ENCODE results near the gene KDM3A.

KDM3A gene, protein sequence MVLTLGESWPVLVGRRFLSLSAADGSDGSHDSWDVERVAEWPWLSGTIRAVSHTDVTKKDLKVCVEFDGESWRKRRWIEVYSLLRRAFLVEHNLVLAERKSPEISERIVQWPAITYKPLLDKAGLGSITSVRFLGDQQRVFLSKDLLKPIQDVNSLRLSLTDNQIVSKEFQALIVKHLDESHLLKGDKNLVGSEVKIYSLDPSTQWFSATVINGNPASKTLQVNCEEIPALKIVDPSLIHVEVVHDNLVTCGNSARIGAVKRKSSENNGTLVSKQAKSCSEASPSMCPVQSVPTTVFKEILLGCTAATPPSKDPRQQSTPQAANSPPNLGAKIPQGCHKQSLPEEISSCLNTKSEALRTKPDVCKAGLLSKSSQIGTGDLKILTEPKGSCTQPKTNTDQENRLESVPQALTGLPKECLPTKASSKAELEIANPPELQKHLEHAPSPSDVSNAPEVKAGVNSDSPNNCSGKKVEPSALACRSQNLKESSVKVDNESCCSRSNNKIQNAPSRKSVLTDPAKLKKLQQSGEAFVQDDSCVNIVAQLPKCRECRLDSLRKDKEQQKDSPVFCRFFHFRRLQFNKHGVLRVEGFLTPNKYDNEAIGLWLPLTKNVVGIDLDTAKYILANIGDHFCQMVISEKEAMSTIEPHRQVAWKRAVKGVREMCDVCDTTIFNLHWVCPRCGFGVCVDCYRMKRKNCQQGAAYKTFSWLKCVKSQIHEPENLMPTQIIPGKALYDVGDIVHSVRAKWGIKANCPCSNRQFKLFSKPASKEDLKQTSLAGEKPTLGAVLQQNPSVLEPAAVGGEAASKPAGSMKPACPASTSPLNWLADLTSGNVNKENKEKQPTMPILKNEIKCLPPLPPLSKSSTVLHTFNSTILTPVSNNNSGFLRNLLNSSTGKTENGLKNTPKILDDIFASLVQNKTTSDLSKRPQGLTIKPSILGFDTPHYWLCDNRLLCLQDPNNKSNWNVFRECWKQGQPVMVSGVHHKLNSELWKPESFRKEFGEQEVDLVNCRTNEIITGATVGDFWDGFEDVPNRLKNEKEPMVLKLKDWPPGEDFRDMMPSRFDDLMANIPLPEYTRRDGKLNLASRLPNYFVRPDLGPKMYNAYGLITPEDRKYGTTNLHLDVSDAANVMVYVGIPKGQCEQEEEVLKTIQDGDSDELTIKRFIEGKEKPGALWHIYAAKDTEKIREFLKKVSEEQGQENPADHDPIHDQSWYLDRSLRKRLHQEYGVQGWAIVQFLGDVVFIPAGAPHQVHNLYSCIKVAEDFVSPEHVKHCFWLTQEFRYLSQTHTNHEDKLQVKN (N-terminal part only)

DNA sequence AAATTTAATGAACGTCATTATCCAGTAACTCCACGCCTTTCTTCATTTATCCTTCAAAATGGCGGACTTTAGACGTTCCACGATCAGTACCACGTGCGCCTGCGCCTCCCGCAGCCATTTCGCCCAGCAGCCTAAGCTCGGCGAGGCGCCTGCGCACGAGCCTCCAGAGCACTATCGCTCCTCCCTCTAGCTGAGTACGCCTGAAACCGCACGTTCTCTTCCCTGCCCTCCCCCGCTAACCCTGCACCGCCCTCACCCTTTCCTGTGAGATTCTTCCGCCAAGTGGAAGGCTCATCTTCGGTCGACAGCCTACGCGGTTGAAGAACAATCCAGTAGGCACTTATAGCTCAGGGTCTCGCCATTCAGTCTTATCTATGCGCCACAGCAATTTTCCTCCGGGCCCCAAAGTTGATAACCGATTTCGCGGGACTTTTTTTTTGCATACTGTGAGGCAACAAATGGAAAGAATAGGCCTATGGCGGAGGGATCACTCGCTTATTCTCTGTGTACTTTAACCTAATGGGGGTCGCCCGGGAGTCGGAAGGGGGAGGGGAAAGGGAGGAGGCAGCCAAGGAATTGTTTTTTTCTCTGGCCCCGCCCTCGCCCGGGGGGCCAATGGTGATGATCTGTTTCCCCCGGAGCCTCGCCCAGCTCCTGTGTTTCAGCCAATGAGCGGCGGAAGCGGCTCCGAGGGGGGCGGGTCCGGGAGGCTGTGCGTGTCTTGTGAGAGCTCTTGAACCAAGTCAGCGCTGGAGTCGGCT is at the start of gene KDM3A:
KDM3A (plus strand) TSS at position 741 of the 761 bp plus-strand sequence. CDS start 677 bp downstream, outside the sequence.
- peak; percentile 95 for DNase-seq

DNA sequence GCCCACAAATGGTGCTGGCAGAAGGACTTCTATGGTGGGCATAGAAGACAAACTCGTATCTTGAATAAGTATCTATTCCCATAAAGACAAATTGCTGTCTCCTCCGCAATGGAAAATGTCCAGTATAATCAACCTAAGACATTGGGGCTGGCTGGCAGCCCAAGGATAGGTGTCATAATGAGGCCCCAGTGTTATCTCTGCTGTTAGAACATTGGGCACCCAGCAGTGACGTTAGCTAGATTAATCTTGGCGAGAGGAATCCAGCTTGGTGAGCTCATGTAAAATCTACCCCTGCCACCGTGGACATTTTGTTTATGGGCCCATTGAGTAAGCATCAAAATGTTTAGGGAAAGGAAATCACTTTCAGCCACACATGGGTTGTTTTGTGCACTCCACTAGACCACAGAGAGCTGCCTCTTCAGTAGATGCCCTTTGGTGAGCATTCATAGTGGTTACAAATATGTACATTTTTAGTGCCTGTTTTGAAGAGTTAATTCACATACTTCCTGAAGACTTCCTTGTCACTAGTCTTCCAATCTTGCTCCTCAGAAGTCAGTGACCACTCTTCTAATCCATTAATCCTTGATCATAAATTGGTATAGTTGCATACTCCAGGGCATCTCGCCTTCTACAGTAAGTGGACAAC is 48.2 kb upstream of the KDM3A start:
- DNase-seq: no peak

DNA sequence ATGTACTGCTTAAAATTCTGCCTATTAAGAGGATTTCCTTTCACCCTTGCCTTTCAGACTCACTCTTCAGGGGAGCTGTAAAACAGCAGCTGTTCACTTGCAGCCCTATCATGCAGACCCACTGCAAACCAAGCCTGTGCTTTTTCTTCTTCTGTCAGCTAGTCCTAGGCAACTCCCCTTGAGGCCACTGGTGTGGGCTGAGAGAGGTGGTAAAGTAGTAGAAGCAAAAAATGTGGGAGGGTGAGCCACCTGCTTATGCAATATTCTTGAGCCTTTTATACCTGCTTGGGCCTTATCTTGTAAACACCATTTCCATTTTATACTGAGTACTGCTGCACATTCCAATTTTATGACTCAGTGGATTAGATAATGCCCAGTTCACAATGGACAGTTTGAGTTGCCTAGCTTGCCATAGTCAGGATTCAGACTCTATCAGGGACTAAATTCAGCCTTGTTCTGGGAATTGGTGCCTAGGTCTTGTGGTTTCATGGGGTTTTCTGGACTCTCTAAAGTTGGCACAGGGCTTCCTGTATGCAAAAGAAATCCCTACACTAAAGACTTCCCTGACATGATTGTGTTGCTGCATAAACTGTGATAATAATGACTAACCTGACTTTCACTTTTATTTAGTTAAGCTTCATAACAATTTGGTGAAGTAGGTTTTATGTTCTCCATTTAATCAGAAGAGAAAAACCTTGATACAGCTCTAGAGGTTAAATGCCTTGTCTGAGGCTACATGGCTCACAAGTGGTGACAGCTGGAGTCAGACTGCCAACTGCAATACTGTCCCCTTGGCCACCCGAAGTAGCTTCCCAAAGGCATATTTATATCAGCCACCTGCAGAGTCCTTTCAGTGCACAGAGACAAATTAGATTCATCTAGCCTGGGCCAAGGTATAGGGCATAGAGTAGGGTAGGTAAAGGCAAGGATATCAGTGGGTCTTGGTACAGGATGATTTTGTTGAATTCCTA is 47.4 kb upstream of the KDM3A start:
- DNase-seq: no peak

DNA sequence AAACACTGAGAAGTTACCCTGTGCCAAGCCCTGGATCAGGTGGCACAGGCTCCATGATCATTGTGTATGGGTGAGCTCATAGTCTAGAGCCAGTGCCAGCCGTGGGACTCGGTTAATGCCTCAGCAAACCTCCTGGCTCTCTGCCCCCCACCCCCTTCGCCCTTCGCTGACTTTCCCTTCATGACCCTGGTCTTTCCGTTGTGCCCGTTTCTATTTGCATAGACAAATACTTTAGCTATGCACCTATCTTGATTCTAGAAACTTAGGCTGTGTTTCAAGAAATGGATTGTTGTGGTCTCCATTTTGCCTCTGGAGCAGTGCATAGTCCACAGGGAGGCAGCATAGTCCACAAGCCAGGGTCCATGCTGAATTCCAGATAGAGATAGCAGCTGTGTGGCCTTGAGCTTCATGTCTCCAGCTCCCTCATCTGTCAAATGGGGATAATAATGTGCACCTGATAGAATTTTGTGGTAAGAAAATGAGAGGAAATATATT is 44.8 kb upstream of the KDM3A start:
- no peak for DNase-seq

DNA sequence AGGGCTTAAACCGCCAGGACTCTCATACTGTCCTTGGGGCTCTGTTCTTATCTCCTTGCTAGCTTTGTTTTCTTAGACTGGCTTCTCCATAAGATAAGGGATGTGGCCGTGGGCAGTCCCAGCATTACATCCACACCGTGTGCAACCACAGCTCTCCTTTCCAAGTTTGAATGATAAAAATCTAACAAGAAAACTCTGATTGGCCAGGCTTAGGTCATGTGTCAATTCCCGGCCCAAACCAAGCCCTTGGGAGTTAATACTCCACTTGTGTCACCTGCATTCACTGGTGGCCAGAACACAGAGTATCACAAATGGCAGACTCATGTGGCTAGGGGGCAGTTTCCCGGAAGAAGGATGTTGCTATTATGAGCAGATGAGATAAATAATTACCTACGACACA is 43.2 kb upstream of the KDM3A start:
- DNase-seq: no peak

DNA sequence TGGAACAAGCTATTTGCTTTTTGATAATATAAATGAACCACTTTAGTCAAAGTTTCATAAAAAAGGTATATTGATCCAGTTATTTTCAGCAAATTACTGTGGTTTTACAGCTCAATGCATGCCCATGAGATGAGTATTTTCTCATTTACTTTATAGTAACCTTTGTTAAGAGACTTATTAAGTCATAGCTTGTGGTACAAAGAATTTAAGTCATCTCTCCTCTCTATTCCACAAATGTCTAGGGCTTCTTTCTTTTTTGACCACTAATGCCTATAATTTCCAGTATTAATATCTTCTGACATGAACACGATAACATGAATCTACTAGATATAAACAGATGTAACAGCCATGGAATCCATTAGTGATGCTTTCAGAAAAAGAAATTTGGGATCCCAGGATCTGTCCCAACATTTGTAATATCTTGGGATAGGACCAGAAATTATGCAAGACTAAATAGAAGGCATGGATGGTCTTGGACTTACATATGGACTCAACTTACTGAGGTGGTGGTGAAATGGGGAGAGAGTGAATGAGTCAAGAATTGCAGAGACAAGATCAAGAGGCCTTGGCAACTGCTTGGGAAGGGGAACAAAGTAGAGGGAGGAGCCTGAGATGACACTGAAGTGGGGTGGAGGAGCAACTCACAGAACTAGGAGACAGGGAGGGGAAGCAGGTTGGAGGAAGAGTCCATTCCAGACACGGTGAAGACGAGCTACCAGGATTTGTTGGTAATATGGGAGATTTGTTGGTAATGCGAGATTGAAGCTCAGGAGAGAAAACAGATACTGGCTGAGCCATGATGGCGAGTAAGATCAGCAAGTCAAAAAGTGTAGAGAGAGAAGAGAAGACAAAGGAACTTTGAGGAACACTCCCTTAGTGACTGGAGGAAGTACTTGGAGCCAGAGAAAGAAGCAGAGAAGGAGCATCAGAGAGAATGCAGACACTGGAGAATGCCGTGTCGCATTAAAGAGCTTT is 42.4 kb upstream of the KDM3A start:
- no peak for DNase-seq

DNA sequence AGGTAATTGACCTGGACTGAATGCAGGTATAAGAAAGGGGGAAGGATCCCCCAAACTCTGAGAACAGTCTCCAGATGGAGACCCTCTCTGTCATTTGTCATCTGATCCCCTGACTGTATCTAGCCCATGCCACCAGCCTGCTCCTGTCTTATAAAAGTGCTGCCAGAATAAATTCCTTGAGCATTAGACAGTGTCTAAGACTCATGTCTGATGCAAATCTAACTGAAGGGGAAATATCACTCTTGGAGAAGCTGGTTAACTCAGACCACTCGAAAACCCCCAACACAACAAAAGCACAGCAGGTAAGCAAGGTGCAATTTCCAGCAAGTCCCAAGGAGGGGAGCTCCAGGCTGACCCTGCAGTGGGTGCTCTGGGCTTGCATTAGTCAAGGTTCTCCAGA is 40.9 kb upstream of the KDM3A start:
- DNase-seq: no peak

DNA sequence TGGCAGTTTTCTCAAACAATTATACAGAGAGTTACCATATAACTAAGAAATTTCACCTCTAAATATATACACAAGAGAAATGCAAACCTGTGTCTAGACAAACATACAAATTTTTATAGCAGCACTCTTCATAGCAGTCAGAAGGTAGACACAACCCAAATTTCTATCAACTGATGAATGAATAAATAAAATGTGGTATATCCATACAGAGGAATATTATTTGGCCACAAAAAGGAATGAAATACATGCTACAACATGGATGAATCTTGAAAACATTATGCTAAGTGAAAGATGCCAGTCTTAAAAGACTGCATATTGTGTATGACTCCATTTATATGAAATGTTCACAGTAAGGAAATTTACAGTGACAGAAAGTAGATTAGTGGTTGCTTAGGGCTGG is 30.6 kb upstream of the KDM3A start:
- no peak for DNase-seq

DNA sequence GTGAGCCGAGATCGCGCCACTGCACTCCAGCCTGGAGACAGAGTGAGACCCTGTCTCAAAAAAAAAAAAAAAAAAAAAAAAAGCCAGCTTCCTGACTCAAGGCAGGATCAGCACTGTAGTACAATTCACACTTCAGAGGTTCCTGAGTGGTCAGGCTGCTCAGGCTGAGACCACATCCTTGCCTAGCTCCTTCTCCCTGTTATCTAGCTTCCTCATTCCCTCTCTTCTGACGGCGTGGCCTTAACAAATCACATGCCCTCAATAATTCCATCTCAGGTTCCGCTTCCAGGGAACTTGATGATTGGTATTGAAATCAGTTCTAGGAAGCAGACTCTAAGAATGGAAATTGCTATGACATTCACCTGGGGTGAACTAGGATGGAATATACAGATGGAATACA is 29.8 kb upstream of the KDM3A start:
- no peak for DNase-seq

DNA sequence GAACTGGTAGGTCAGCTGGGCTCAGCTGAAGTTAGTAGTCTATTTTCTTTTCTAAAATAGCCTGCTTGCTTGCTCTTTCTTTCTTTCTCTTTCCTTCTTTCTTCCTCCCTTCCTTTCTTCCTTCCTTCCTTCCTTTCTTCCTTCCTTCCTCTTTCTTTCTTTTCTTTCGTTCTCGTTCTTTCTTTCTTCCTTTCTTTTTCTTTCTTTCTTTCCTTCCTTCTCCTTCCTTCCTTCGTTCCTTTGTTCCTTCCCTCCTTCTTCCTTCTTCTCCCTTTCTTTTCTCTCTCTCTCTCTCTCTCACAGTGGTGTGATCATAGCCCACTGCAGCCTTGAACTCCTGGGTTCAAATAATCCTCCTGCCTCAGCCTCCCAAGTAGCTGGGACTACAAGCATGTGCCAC is 29.2 kb upstream of the KDM3A start:
- DNase-seq: no peak

DNA sequence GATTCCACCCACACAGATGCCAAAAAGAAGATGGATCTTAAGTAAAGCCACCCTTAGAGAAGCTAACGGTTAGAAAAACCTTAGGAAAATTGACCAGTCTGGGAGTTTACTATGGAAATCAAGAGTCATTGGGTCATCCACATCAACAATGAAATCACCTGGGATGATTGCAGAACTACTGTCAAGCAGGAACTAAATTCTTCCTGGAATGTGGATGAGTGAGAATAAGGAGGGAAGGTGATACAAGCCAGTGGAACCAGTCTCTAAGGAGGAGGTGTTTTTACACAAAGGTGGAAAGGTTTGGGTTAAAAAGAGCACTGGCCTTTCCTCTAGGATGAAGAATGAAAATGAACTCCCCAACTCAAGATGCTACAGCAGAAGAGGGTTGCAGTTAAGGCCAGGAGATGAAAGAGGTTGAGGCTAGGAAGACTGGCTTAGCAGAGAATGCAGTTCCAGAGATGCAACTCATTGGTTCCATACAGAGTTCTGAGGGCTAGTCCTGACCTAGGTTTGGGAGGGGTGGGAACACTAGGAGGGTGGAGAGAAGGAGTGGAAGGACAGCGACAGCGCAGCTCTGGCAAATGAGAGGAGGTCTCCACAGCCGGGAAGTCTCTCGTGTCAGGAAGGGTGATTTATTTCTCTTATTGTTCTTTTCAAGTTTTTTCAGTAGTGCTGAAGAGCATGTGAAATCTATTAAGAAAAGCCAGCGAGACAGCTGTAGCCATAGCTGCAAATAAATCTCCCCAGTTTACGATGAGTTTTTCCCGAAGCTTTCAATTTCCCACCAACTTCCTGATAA is 27.7 kb upstream of the KDM3A start:
- DNase-seq: no peak

DNA sequence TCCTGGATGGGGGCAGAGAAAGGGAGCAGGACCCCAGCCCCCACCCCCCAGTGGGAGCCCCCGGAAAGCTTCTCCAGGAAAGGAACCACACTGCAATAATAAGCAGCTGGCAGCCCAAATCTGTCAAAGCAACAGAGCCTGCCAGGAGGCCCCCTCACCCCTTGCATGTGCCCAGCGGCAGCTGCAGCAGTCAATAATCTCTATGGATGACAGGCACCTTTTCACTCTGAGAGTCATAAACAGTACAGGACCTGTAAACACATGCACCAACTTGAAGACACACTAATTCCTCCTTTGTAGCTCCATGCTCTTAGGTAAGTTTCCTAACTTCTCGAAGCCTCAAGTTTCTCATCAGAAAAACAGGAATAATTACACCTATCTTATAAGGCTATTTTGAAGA is 26.2 kb upstream of the KDM3A start:
- DNase-seq: no peak

DNA sequence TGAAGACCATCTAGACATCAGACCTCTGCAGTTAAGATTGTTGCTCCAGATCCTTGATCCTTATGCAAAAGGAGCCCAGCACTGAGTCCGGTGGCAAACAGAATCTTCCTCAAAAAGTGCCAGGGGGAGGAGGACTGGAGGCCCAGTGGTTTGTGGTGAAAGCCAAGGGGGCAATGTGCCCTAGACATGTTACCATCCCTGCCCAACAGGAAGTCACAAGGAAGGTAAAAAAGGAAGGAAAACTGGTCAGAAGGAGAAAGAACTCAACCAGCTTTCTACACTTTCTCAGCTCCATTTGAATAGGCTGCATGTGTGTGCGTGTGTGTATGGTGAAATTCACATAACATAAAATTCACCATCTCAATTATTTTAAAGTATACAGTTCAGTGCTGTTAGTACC is 25.0 kb upstream of the KDM3A start:
- no peak for DNase-seq

DNA sequence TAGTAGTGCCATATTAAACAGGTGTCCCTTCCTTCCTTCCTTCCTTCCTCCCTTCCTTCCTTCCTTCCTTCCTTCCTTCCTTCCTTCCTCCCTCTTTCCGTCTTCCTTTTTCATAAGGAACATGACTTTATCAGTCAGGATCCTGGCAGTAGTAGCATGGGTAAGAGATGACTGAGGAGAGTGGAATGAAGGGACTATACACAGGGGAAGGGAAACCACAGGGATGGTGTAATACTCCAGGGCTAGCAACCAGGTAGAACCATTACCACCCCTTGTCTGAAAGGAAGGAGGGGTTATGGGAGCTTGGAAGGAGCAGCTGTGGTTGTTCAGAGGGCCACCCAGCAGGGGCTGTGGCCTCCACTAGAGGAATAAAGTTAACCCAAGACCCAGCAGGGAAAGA is 23.2 kb upstream of the KDM3A start:
- DNase-seq: no peak

DNA sequence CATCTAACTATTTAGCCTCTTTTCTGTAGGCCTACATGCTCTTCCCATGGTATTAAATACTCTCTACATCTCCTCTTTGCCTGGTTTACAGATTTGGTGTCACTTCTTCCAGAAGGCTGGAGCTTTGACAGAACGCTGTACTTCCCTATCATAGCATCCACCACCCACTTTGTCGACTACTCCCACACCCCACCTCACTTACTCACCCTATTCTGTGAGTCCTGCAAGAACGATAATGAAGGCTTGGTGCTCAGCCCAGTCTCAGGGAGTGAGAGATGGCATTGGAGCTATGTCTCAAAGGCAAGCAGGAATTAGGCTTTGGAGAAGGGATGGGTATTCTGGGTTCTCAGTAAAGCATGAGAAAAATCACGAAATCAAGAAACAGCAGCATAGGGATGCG is 20.3 kb upstream of the KDM3A start:
- DNase-seq: no peak

DNA sequence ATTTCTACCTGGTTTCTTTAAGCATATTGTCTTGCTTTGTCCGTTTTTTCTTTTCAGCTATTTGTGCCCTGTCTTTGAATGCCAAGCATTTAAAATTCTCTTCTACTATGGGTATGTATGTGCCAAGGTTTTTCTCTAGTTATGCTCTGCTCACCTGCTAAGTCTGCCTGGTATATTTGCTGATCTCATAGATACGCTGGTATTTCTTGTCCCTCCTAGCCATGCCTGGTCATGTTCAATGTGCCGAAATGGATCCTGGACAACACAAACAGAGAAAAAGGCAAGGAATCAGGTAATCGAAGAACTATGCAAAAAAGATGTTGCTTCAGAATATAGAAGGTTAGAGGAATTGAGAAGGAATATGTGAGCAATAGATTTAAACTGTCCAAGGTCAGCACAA is 14.9 kb upstream of the KDM3A start:
- no peak for DNase-seq

DNA sequence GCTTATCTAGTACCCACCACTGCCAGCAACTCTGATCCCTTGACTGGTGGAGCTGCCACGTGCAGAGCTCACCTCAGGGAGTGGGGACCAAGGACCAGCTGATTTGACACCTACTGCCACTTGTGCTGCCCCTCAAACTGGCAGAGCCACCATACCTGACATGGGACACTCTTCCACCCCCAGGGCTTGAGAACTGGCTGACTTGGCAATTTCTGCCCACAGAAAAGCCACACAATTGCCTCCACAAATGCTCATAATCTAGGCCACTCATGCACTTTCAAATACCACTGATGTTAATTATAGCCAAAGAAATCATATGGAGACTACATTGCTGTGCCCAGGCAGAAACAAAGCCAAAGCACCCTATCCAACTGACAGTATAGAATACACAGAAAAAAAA is 11.8 kb upstream of the KDM3A start:
- DNase-seq: no peak

DNA sequence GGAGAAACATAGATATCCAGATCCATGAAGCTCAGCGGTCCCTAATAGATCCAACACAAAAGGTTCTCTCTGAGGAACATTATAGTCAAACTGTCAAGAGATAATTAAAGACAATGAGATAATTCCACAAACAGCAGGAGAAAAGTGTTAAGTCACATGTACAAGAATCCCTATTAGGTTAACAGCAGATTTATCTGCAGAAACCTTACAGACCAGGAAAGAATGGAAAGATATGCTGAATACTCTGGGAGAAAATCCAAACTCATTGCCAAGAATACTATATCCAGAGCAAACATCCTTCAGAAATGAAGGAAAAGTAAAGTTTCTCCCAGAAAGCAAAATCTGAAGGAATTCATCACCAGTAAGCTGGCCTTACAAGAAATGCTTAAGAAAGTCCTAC is 10.8 kb upstream of the KDM3A start:
- DNase-seq: no peak

All from NCI-H2107 (cell line).